ENCODE results near the gene CTSG. TPM values are rescaled to one million over a fixed set of nuclear protein-coding genes. Genes with fewer than 3 reads are reported as not detected.
A peak's percentile ranks its signal among the peaks of the same experiment; 100 is the strongest.

The CTSG gene, protein sequence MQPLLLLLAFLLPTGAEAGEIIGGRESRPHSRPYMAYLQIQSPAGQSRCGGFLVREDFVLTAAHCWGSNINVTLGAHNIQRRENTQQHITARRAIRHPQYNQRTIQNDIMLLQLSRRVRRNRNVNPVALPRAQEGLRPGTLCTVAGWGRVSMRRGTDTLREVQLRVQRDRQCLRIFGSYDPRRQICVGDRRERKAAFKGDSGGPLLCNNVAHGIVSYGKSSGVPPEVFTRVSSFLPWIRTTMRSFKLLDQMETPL
- total RNA-seq (10 to 100 TPM in 1 of 2 donors, 1 to 10 TPM in 1; 3.6 to 26.1 TPM), polyA plus RNA-seq (1 to 10 TPM in 1 of 2 donors, not detected in 1; 1.0 TPM)
- long read RNA-seq, donor 1, partial matches to known transcripts, result 0 of 3 reads
- long read RNA-seq, donor 1, other reads (novel, unspliced or antisense), result 0 of 3 reads
- long read RNA-seq, donor 2, partial matches to known transcripts, result 0 of 3 reads
- long read RNA-seq, donor 2, other reads (novel, unspliced or antisense), result 0 of 3 reads

DNA sequence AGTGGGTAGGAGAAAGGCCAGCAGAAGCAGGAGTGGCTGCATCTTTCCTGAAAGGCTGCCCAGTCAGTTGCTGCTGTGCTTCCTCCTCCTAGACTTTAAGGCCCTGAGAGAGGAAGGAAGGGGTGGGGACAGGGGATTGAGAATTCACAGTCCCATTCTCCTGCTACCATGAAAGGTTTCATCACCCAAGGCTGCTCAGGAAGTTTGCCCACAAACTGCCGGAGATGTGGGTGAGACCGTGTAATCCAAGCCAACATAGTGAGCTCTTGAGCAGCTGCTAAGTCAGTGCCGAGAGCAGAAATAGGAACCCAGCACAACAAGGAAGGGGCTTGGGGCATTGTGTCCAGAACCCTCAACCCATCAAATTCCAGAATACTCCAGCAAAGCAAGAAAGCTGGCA is at the start of gene CTSG:
Gene CTSG, minus strand, starts transcription at position 69 of the 400 bp plus-strand sequence. Its CDS starts 27 bp downstream, at position 42.
- intact Hi-C loops (cut with DNase I), result no loop called here
- DNase-seq (no peak), ATAC-seq (ENCODE audit: low FRiP score) (no peak)
- no peaks in the 10 kb centered on the region for H3K4me1 ChIP-seq (ENCODE audit: control insufficient read depth in 1 of 2, insufficient read depth in 2 of 2, low read length in 2 of 2)
- H3K36me3 ChIP-seq (ENCODE audit: control insufficient read depth in 1 of 2, insufficient read depth in 2 of 2, low read length in 1 of 2), result no peaks in the 10 kb centered on the region
- H3K27ac ChIP-seq (ENCODE audit: low read depth in 1 of 2, low read length in 2 of 2), result no peak within 1 kb of the TSS
- no peak within 1 kb of the TSS for H3K4me3 ChIP-seq (ENCODE audit: low read length in 2 of 2)
- no peaks in the 10 kb centered on the region for H3K27me3 ChIP-seq (ENCODE audit: control insufficient read depth in 1 of 2, insufficient read depth in 2 of 2, low read length in 1 of 2)
- WGBS, 2 donors, result 78 to 89% methylated on average over 3 of the region's 3 CpGs
- H3K9me3 ChIP-seq (ENCODE audit: control insufficient read depth, low read length), result no peaks in the 10 kb centered on the region

DNA sequence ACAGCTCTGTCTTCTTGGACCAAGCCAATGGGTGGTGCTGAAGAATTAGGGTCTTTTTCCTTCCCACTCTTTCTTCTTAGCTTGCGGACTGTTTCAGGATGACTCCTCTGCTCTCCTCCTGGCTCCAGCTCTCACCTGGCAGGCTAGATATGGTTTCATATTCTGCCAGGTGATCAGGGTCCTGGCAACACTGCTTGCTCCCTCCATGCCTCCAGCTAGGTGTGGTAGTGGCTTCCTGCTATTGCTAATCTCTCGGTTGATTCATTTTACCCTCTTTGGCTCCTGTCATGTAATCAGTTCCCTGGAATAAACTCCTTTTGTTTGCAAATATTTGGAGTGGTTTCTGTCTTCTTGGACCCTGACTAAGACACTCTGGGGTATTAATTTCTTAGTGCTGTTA is 37.7 kb upstream of the CTSG start:
- intact Hi-C loops (cut with DNase I), result no loop called here
- Histone ChIP-seq H3K9me3 (ENCODE audit: control insufficient read depth, low read length) (peaks cover 1% of the 10 kb centered on the region), H3K4me3 (ENCODE audit: low read length in 2 of 2) (no peak overlapping the region), H3K4me1 (ENCODE audit: control insufficient read depth in 1 of 2, insufficient read depth in 2 of 2, low read length in 2 of 2) (no peaks in the 10 kb centered on the region), H3K36me3 (ENCODE audit: control insufficient read depth in 1 of 2, insufficient read depth in 2 of 2, low read length in 1 of 2) (no peaks in the 10 kb centered on the region), H3K27ac (ENCODE audit: low read depth in 1 of 2, low read length in 2 of 2) (no peak overlapping the region), H3K27me3 (ENCODE audit: control insufficient read depth in 1 of 2, insufficient read depth in 2 of 2, low read length in 1 of 2) (no peaks in the 10 kb centered on the region)
- DNase-seq (no peak), ATAC-seq (ENCODE audit: low FRiP score) (no peak)
- WGBS, 2 donors, result 86 to 97% methylated on average over 2 of the region's 2 CpGs

DNA sequence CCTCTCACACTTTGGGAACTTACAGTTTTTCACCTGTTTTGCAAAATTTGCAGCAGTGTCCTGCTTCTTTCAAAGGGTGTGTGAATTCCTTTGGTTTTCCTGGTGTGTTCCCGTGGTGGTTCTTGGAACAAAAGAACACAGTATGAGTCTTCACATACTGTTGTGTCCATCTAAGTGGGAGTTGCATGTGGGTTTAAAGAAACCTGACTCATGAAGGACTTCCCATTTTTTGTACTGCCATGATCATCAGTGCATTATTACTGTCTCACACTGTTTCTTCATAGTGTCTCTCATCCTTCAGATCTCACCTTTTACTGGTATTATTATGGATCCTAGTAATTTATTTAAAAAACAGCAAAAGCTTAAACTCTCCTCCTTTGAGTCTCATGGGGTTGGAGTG is 37.2 kb upstream of the CTSG start:
- ATAC-seq (ENCODE audit: low FRiP score), result no peak
- H3K4me1 ChIP-seq (ENCODE audit: control insufficient read depth in 1 of 2, insufficient read depth in 2 of 2, low read length in 2 of 2), result no peaks in the 10 kb centered on the region
- H3K27me3 ChIP-seq (ENCODE audit: control insufficient read depth in 1 of 2, insufficient read depth in 2 of 2, low read length in 1 of 2), result no peaks in the 10 kb centered on the region
- H3K27ac ChIP-seq (ENCODE audit: low read depth in 1 of 2, low read length in 2 of 2), result no peak overlapping the region
- no peak for DNase-seq
- H3K4me3 ChIP-seq (ENCODE audit: low read length in 2 of 2), result no peak overlapping the region
- no peaks in the 10 kb centered on the region for H3K36me3 ChIP-seq (ENCODE audit: control insufficient read depth in 1 of 2, insufficient read depth in 2 of 2, low read length in 1 of 2)
- H3K9me3 ChIP-seq (ENCODE audit: control insufficient read depth, low read length), result peaks cover 1% of the 10 kb centered on the region
- WGBS, 2 donors, result 48 to 54% methylated on average over 1 of the region's 1 CpG
- intact Hi-C loops (cut with DNase I), result no loop called here

DNA sequence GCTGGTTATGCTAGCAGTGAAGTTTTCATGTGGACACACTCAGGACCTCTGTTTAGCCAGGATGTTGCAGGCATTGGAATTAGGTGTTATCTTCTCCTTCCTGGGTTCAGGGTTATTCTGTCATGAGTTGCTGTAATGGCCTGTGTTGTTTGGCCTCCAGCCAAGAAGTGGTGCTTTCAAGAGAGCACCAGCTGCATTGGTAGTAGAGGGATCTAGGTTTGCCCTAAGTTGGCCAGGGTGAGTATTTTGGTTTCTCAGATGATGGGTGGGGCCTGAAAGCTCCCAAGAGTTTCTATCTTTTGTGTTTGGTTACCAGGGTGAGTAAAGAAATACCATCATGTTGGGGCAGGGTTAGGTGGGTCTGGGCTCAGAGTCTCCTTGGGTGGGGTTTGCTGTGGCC is 36.1 kb upstream of the CTSG start:
- intact Hi-C loops (cut with DNase I), result no loop called here
- Histone ChIP-seq H3K27me3 (ENCODE audit: control insufficient read depth in 1 of 2, insufficient read depth in 2 of 2, low read length in 1 of 2) (no peaks in the 10 kb centered on the region), H3K4me3 (ENCODE audit: low read length in 2 of 2) (no peak overlapping the region), H3K27ac (ENCODE audit: low read depth in 1 of 2, low read length in 2 of 2) (no peak overlapping the region), H3K36me3 (ENCODE audit: control insufficient read depth in 1 of 2, insufficient read depth in 2 of 2, low read length in 1 of 2) (no peaks in the 10 kb centered on the region), H3K4me1 (ENCODE audit: control insufficient read depth in 1 of 2, insufficient read depth in 2 of 2, low read length in 2 of 2) (no peaks in the 10 kb centered on the region), H3K9me3 (ENCODE audit: control insufficient read depth, low read length) (peaks cover 1% of the 10 kb centered on the region)
- ATAC-seq (ENCODE audit: low FRiP score), result no peak
- no peak for DNase-seq

DNA sequence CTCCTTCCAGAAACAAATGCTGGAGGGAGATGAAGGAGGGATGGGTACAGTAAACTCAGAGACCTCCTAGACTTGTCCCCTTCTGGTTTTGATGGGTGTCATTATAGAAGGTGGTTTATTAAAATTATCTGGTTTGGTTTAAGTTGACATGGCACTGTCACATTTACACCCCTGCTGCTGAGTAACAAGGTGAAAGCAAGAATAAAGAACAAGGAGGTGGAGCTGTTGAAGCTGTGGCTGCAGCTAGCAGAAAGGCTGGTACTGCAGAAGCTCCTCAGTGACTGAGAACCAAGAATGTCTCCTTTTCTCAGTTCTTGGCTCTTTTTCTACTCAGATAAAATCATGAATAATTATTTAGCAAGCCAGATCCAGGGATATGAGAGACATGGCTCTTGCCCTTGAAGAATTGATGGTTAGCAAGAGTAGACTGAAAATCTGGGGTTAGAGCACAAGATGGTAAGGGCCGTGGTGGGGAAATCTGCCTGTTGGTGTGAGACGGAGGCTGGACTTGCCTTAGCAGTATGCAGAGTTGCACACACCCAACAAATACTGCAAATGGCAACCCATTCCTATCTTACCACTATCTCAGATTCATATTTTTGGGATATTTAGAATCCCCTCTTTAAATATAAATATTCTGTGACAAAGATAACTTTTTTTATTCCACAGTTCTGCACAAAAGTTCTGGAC is 33.8 kb upstream of the CTSG start, which contains the start of gene GZMH:
Gene GZMH, minus strand, starts transcription at position 31 of the 690 bp plus-strand sequence. CDS start 72 bp downstream, outside the sequence.
- 77 to 80% methylated on average over 2 of the region's 2 CpGs for WGBS, 2 donors
- Histone ChIP-seq H3K27me3 (ENCODE audit: control insufficient read depth in 1 of 2, insufficient read depth in 2 of 2, low read length in 1 of 2) (no peaks in the 10 kb centered on the region), H3K36me3 (ENCODE audit: control insufficient read depth in 1 of 2, insufficient read depth in 2 of 2, low read length in 1 of 2) (no peaks in the 10 kb centered on the region), H3K4me1 (ENCODE audit: control insufficient read depth in 1 of 2, insufficient read depth in 2 of 2, low read length in 2 of 2) (no peaks in the 10 kb centered on the region), H3K4me3 (ENCODE audit: low read length in 2 of 2) (no peak within 1 kb of the TSS), H3K9me3 (ENCODE audit: control insufficient read depth, low read length) (peaks cover 1% of the 10 kb centered on the region), H3K27ac (ENCODE audit: low read depth in 1 of 2, low read length in 2 of 2) (no peak within 1 kb of the TSS)
- no peak for DNase-seq
- intact Hi-C loops (cut with DNase I), result no loop called here
- no peak for ATAC-seq (ENCODE audit: low FRiP score)

DNA sequence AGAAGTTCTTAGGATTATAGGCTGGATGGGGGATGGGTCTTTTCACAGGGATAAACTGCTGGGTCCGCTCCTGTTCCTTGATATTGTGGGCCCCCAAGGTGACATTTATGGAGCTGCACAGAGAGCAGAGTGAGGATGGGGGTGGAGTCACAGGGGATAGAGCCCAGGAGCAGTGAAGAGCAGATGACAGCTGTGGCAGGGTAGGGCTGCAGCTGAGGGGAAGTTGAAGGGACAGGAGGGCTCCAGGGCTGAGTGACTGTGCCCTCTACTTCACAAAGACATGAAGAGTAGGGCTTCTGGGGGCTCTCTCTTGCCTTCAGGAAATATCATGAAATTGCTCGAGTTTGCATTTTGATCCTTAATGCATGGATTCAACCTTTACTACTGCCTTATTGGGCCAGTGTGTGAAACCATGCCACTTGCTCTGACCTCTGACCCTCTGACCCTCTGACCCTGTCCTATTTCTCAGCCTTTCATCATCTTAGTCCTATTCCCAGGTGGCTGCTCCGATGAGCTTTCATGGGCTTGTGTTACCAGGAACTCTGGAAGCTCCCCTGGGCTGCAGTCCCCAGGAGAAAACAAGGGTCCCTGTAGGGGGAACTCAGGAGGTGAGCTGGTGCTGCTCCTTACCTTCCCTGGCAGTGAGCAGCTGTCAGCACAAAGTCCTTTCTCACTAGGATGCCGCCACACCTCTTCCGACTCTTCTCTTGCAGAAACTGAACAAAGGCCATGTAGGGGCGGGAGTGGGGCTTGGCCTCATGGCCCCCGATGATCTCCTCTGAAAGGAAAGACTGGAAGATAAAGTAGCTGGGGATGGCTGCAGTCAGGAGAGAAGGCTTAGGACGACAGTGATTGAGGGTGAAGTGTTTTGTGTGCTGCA is 31.8 kb upstream of the CTSG start:
- DNase-seq (no peak), ATAC-seq (ENCODE audit: low FRiP score) (no peak)
- no peaks in the 10 kb centered on the region for H3K27me3 ChIP-seq (ENCODE audit: control insufficient read depth in 1 of 2, insufficient read depth in 2 of 2, low read length in 1 of 2)
- peaks cover 1% of the 10 kb centered on the region for H3K9me3 ChIP-seq (ENCODE audit: control insufficient read depth, low read length)
- intact Hi-C loops (cut with DNase I), result no loop called here
- WGBS, 2 donors, result 53 to 57% methylated on average over 8 of the region's 8 CpGs
- no peak overlapping the region for H3K27ac ChIP-seq (ENCODE audit: low read depth in 1 of 2, low read length in 2 of 2)
- no peak overlapping the region for H3K4me3 ChIP-seq (ENCODE audit: low read length in 2 of 2)
- H3K4me1 ChIP-seq (ENCODE audit: control insufficient read depth in 1 of 2, insufficient read depth in 2 of 2, low read length in 2 of 2), result no peaks in the 10 kb centered on the region
- no peaks in the 10 kb centered on the region for H3K36me3 ChIP-seq (ENCODE audit: control insufficient read depth in 1 of 2, insufficient read depth in 2 of 2, low read length in 1 of 2)

DNA sequence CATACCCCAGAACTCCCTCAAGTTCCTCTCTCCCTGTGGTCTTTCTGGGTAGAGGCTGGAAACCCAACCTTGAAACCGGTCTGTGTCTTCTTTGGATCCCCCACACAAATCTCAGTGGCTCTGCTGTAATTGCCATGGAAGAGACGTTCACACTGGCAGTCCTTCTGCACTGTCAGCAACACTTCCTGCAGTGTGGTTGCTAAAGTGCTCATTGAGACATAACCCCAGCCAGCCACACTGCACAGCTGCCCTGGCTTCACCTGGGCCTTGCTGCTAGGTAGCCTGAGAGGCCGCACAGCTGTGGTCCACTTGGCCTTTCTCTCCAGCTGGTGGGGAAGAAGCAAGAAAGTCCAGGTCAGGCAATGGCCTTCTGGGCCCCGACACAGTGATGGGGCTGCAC is 31.0 kb upstream of the CTSG start:
- Histone ChIP-seq H3K4me3 (ENCODE audit: low read length in 2 of 2) (no peak overlapping the region), H3K9me3 (ENCODE audit: control insufficient read depth, low read length) (peaks cover 1% of the 10 kb centered on the region), H3K36me3 (ENCODE audit: control insufficient read depth in 1 of 2, insufficient read depth in 2 of 2, low read length in 1 of 2) (no peaks in the 10 kb centered on the region), H3K4me1 (ENCODE audit: control insufficient read depth in 1 of 2, insufficient read depth in 2 of 2, low read length in 2 of 2) (no peaks in the 10 kb centered on the region), H3K27me3 (ENCODE audit: control insufficient read depth in 1 of 2, insufficient read depth in 2 of 2, low read length in 1 of 2) (no peaks in the 10 kb centered on the region), H3K27ac (ENCODE audit: low read depth in 1 of 2, low read length in 2 of 2) (no peak overlapping the region)
- peak; percentile 6 for ATAC-seq (ENCODE audit: low FRiP score)
- intact Hi-C loops (cut with DNase I), result no loop called here
- DNase-seq, result no peak
- WGBS, 2 donors, result 72 to 74% methylated on average over 4 of the region's 4 CpGs

DNA sequence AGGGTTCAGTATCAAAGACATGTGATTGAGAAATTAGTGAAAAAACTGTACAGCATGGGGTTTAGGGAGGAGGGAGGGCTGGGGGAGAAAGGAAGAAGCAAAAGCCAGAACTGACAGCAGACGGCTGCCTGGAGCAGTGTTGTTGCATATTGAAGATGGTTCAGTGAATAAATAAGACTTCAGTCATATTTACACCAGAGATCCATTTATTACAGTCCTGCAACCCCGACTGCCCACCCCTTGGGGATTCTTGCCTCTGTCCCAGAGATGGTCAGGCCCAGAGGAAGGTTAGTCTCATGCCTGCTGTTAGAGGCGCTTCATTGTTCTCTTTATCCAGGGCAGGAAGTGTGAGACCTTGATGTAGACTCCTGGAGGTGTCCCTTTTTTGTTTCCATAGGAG is 30.2 kb upstream of the CTSG start:
- Histone ChIP-seq H3K4me1 (ENCODE audit: control insufficient read depth in 1 of 2, insufficient read depth in 2 of 2, low read length in 2 of 2) (no peaks in the 10 kb centered on the region), H3K36me3 (ENCODE audit: control insufficient read depth in 1 of 2, insufficient read depth in 2 of 2, low read length in 1 of 2) (no peaks in the 10 kb centered on the region), H3K27ac (ENCODE audit: low read depth in 1 of 2, low read length in 2 of 2) (no peak overlapping the region), H3K27me3 (ENCODE audit: control insufficient read depth in 1 of 2, insufficient read depth in 2 of 2, low read length in 1 of 2) (no peaks in the 10 kb centered on the region), H3K9me3 (ENCODE audit: control insufficient read depth, low read length) (no peaks in the 10 kb centered on the region), H3K4me3 (ENCODE audit: low read length in 2 of 2) (no peak overlapping the region)
- ATAC-seq (ENCODE audit: low FRiP score) (no peak), DNase-seq (no peak)
- intact Hi-C loops (cut with DNase I), result no loop called here
- WGBS, 2 donors, result 37 to 42% methylated on average over 3 of the region's 3 CpGs
